Measurements from ENCODE around the gene PRDM16.

DNA sequence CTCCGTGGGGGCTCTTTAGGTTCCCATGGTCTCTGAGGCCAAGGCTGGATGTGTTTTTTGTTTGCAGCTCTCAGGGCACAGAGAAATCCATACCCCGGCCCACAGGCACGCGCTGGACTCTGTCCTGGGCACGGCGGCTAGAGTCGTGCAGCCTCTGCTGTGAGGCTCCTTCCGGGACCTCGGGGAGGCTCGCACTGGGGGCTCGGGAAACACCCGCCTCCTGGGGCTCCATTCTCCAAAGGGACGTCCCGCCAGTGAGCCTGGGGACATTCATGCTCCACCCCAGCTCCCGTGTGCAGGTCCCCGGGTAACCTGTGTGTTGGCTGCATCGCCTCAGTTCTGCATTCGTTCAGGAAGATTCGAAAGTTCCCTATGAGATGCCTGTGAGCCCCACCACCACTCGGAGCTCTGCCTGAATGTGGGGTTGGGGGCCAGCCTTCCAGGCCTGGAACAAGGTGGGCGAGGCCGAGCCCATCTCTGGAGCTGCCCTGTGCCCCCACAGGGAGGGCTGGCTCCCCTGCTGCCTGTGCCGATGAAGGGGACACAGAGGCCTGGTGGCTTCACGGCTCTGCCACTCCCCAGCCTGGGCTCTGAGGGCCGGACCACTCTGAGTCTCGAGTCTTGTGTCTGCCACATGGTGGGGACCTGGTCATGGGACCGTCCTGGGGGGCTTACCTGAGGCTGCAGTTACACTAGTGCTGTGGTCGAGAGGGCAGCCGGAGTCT lies 203.5 kb downstream of the PRDM16 start:
- TF ChIP-seq RFX5 (IDR thresholded peaks at IDR 0.05; ENCODE audit: borderline replicate concordance, low read depth, low read length) (no peak), RAD21 (IDR thresholded peaks at IDR 0.05 in 1 of 2, conservative IDR thresholded peaks at IDR 0.05 in 1 of 2; ENCODE audit: low read depth in 2 of 2, low read length in 2 of 2) (no peak), ZNF274 (IDR thresholded peaks at IDR 0.05; ENCODE audit: borderline replicate concordance, extremely low read depth, low read length) (no peak)

All from H1 (cell line).